Subcutaneous abdominal adipose tissue (tissue), 5 donors: ENCODE measurements around the gene TWSG1.
"Not testable (repeated sequence)": the region's sequence is repeated elsewhere in the genome, so short reads cannot be mapped to it uniquely, and the experiment has no call there.

Experiments
- H3K27ac ChIP-seq: one replicate; pipeline ENCODE4 v1.7.0; 2013; ENCODE audit warnings: low read depth, mild to moderate bottlenecking, inconsistent platforms, low read length, moderate library complexity
- H3K27me3 ChIP-seq, 5 donors: one replicate each; pipeline ENCODE4 v1.7.0; 2013; ENCODE audit warnings: low read length in 5 of 5, inconsistent platforms in 1 of 5; ENCODE audit not compliant: control insufficient read depth in 5 of 5, insufficient read depth in 4 of 5
- H3K36me3 ChIP-seq, 5 donors: one replicate each; pipeline ENCODE4 v1.7.0; 2013; ENCODE audit warnings: low read length in 5 of 5; ENCODE audit not compliant: control insufficient read depth in 5 of 5, insufficient read depth in 5 of 5
- H3K4me1 ChIP-seq, 5 donors: one replicate each; pipeline ENCODE4 v1.7.0; 2013; ENCODE audit warnings: low read length in 5 of 5, mild to moderate bottlenecking in 3 of 5, moderate library complexity in 1 of 5; ENCODE audit not compliant: control insufficient read depth in 5 of 5, insufficient read depth in 5 of 5
- H3K4me3 ChIP-seq, 5 donors: one replicate each; pipeline ENCODE4 v1.7.0; 2013; ENCODE audit warnings: low read length in 5 of 5, low read depth in 1 of 5
- H3K9ac ChIP-seq, 5 donors: one replicate each; pipeline ENCODE4 v1.7.0; 2013; ENCODE audit warnings: low read length in 5 of 5, mild to moderate bottlenecking in 4 of 5, moderate library complexity in 3 of 5
- H3K9me3 ChIP-seq, 5 donors: one replicate each; pipeline ENCODE4 v1.7.0; 2013; ENCODE audit warnings: low read length in 5 of 5; ENCODE audit not compliant: control insufficient read depth in 5 of 5
- donor health status: healthy.
- donor health status: healthy.
- donor health status: healthy.
- donor health status: healthy.
- donor health status: healthy.

The TWSG1 gene

GRCh38 chr18:9354256-9354655, 19.7 kb downstream of the TWSG1 start:
- H3K27me3 ChIP-seq, result no peaks in the 10 kb centered on the region
- H3K27ac ChIP-seq, result no peak overlapping the region
- H3K9ac ChIP-seq, result no peak overlapping the region
- H3K9me3 ChIP-seq, result no peaks in the 10 kb centered on the region
- H3K36me3 ChIP-seq, result no peaks in the 10 kb centered on the region
- H3K4me1 ChIP-seq, result no peaks in the 10 kb centered on the region
- H3K4me3 ChIP-seq, result no peak overlapping the region

- Histone ChIP-seq H3K9ac (no peak overlapping the region), H3K9me3 (no peaks in the 10 kb centered on the region), H3K4me3 (no peak overlapping the region), H3K27me3 (no peaks in the 10 kb centered on the region), H3K36me3 (peaks cover 0 to 5% (median 3%) of the 10 kb centered on the region in 5 donors), H3K27ac (no peak overlapping the region), H3K4me1 (no peaks in the 10 kb centered on the region)
Measured at GRCh38 chr18:9356976-9357375, 22.4 kb downstream of the TWSG1 start.

DNA sequence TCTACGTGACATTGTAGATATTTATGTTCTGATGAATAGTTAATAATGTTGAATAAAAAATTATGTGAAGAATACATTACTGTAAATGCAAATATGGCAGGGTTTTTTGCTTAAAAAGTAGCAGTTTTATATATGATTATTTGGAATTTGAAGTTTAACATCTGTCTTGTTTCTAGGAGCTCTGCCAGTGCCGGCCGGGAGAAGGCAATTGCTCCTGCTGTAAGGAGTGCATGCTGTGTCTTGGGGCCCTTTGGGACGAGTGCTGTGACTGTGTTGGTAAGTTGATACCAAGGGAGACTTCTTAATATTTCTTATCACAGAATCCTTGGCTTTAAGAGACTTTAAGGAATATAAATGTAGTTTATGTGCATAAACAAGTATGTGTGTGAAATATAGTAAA, 25.2 kb downstream of the TWSG1 start:
- no peaks in the 10 kb centered on the region for H3K4me1 ChIP-seq
- H3K27me3 ChIP-seq, result no peaks in the 10 kb centered on the region
- no peaks in the 10 kb centered on the region for H3K9me3 ChIP-seq
- H3K9ac ChIP-seq, result no peak overlapping the region
- H3K27ac ChIP-seq, result no peak overlapping the region
- no peak overlapping the region for H3K4me3 ChIP-seq
- H3K36me3 ChIP-seq, result peaks cover 0 to 5% (median 3%) of the 10 kb centered on the region in 5 donors

DNA sequence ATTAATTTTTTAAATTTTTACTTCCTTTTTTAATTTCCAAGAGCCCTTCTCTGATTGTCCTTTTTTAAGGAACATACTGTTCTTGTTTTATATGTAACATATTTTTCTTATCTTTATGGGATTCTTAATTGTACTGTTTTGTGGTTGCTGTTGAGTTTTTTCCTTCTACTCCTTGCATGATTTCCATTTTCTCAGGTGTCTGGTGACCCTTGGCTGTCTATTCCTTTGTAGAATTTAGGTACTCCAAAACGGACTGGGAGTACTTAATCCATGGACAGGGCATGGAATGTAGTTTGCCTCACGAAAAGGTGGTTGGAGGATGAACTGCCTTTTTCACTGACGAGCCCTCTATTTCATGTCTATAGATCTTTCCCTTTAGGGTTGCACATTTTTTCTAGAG, 26.6 kb downstream of the TWSG1 start:
- H3K9me3 ChIP-seq, result no peaks in the 10 kb centered on the region
- no peak overlapping the region for H3K27ac ChIP-seq
- no peak overlapping the region for H3K9ac ChIP-seq
- peaks cover 0 to 5% (median 3%) of the 10 kb centered on the region in 5 donors for H3K36me3 ChIP-seq
- H3K4me1 ChIP-seq, result peaks cover 0 to 1% (median 0%) of the 10 kb centered on the region in 5 donors
- H3K27me3 ChIP-seq, result no peaks in the 10 kb centered on the region
- no peak overlapping the region for H3K4me3 ChIP-seq

- Histone ChIP-seq H3K27me3 (no peaks in the 10 kb centered on the region), H3K36me3 (peaks cover 2 to 5% (median 3%) of the 10 kb centered on the region in 5 donors), H3K4me3 (no peak overlapping the region), H3K9me3 (no peaks in the 10 kb centered on the region), H3K9ac (no peak overlapping the region), H3K4me1 (peaks cover 0 to 4% (median 0%) of the 10 kb centered on the region in 5 donors), H3K27ac (no peak overlapping the region)
Measured at GRCh38 chr18:9362869-9363268, 28.3 kb downstream of the TWSG1 start.

DNA sequence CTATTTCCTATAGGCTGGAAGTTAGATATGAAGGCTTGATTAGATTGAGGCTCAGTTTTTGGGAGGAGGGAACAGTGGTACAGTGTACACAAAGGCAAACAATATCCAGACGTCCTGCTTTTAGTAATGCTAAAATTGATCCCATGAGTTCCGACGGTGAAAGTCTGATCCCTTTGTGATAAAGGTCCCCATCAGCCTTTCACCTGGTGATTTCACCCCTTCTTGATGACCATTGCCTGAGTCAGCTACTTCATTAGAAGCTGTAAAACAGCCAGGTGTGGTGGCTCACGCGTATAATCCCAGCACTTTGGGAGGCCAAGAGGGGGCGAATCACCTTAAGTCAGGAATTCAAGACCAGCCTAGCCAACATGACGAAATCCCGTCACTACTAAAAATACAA, 29.7 kb downstream of the TWSG1 start:
- peaks cover 2 to 5% (median 3%) of the 10 kb centered on the region in 5 donors for H3K36me3 ChIP-seq
- no peak overlapping the region for H3K4me3 ChIP-seq
- H3K4me1 ChIP-seq, result peaks cover 0 to 4% (median 0%) of the 10 kb centered on the region in 5 donors
- H3K9me3 ChIP-seq, result no peaks in the 10 kb centered on the region
- no peaks in the 10 kb centered on the region for H3K27me3 ChIP-seq
- H3K27ac ChIP-seq, result no peak overlapping the region
- no peak overlapping the region for H3K9ac ChIP-seq

DNA sequence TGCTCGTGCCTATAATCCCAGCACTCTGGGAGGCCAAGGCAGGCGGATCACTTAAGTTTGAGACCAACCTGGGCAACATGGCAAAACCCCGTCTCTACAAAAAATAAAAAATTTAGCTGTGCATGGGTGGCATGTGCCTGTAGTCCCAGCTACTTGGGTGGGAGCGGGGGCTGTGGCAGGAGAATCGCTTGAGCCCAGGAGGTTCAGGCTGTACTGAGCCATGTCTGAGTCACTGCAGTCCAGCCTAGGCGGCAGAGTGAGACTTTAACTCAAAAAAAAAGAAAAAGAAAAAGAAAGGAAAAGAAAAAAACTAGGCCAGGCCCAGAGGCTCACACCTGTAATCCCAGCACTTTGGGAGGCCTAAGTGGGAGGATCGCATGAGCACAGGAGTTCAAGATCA, 30.8 kb downstream of the TWSG1 start:
- no peak overlapping the region for H3K27ac ChIP-seq
- H3K4me1 ChIP-seq, result peaks cover 0 to 4% (median 0%) of the 10 kb centered on the region in 5 donors
- H3K9me3 ChIP-seq, result no peaks in the 10 kb centered on the region
- H3K9ac ChIP-seq, result no peak overlapping the region
- no peaks in the 10 kb centered on the region for H3K27me3 ChIP-seq
- H3K4me3 ChIP-seq, result no peak overlapping the region
- peaks cover 2 to 5% (median 3%) of the 10 kb centered on the region in 5 donors for H3K36me3 ChIP-seq

GRCh38 chr18:9366126-9366714, 31.6 kb downstream of the TWSG1 start:
- H3K9ac ChIP-seq, result no peak overlapping the region
- H3K27ac ChIP-seq, result no peak overlapping the region
- H3K36me3 ChIP-seq, result peaks cover 0 to 4% (median 3%) of the 10 kb centered on the region in 5 donors
- no peaks in the 10 kb centered on the region for H3K27me3 ChIP-seq
- peaks cover 0 to 4% (median 0%) of the 10 kb centered on the region in 5 donors for H3K4me1 ChIP-seq
- H3K4me3 ChIP-seq, result no peak overlapping the region
- no peaks in the 10 kb centered on the region for H3K9me3 ChIP-seq

DNA sequence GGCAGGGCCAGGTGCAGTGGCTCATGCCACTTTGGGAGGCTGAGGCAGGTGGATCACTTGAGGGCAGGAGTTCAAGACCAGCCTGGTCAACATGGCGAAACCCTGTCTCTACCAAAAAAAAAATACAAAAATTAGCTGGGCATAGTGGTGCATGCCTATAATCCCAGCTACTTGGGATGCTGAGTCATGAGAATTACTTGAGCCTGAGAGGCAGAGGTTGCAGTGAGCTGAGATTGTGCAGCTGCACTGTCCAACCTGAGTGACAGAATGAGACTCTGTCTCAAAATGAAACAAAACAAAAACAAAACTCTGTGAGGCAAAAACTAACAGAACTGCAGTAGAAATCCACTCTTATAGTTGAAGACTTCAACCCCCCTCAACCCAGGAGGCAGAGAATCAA, 38.7 kb downstream of the TWSG1 start:
- H3K9ac ChIP-seq, H3K9me3 ChIP-seq, H3K27ac ChIP-seq, H3K4me1 ChIP-seq, H3K4me3 ChIP-seq, H3K27me3 ChIP-seq, H3K36me3 ChIP-seq: not testable (repeated sequence)

DNA sequence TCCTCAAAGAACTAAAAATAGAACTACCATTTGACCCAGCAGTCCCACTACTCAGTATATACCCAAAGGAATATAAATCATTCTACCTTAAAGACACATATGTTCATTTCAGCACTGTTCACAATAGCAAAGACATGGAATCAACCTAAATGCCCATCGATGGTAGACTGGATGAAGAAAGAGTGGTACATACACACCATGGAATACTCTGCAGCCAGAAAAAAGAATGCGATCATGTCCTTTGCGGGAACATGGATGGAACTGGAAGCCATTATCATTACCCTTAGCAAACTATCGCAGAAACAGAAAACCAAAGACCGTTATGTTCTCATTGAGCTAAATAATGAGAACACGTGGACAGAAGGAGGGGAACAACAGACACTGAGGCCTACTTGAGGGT, 44.5 kb downstream of the TWSG1 start:
- no peak overlapping the region for H3K27ac ChIP-seq

More for the DNA sequence above, 44.5 kb downstream of the TWSG1 start:
- Histone ChIP-seq H3K4me1 (peaks cover 0 to 3% (median 0%) of the 10 kb centered on the region in 5 donors), H3K27me3 (no peaks in the 10 kb centered on the region), H3K9me3 (no peaks in the 10 kb centered on the region), H3K9ac (no peak overlapping the region), H3K36me3 (no peaks in the 10 kb centered on the region), H3K4me3 (no peak overlapping the region)
